HL-60 (cell line): Measurements from ENCODE around the gene RTTN.

Source experiments
- POLR2AphosphoS5 ChIP-seq: IDR thresholded peaks from 2 replicates; pipeline ENCODE4 v1.6.1; 2012; ENCODE audit warnings: low read depth
- TF ChIP-seq, protein P1 (sequence below): IDR thresholded peaks from one replicate; pipeline ENCODE4 v1.5.1; 2011; ENCODE audit warnings: low read length, control low read depth, inconsistent platforms; ENCODE audit not compliant: insufficient read depth

DNA sequence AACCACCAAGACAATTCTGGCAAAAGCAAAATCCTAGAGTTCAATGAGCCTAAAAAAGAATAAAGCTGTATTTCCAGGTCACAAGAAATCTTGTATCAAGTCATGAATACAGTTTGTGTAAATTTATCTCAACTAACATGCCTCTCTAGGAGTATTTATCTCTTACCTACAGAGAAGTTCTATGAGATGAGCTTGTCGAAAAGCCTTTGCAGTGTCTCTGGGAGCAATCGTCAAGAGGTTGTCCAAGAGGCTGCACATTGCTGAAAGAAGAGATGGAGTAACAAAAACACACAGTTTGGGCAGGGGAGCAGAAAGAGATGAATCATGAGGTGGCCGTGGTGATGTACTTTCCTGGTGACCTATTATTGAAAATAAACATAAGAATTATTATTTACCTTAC is 145.8 kb downstream of the RTTN start:
- TF ChIP-seq, protein P1, sequence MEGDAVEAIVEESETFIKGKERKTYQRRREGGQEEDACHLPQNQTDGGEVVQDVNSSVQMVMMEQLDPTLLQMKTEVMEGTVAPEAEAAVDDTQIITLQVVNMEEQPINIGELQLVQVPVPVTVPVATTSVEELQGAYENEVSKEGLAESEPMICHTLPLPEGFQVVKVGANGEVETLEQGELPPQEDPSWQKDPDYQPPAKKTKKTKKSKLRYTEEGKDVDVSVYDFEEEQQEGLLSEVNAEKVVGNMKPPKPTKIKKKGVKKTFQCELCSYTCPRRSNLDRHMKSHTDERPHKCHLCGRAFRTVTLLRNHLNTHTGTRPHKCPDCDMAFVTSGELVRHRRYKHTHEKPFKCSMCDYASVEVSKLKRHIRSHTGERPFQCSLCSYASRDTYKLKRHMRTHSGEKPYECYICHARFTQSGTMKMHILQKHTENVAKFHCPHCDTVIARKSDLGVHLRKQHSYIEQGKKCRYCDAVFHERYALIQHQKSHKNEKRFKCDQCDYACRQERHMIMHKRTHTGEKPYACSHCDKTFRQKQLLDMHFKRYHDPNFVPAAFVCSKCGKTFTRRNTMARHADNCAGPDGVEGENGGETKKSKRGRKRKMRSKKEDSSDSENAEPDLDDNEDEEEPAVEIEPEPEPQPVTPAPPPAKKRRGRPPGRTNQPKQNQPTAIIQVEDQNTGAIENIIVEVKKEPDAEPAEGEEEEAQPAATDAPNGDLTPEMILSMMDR, result no peak
- TF ChIP-seq POLR2AphosphoS5, result no peak
